HG03039 (cell line): ENCODE measurements around the gene TSSC4.

Experiments used
- ATAC-seq: cut with Tn5 transposase; IDR thresholded peaks from one replicate; pipeline ENCODE4 v1.9.1; 2021; ENCODE audit warnings: mild to moderate bottlenecking, moderate library complexity; ENCODE audit not compliant: unreplicated experiment

Gene TSSC4

GRCh38 chr11:2431395-2431794, 30.8 kb downstream of the TSSC4 start:
- no peak for ATAC-seq

GRCh38 chr11:2432171-2432621, 31.6 kb downstream of the TSSC4 start:
- no peak for ATAC-seq

GRCh38 chr11:2432628-2433071, 32.1 kb downstream of the TSSC4 start:
- no peak for ATAC-seq

- ATAC-seq = no peak
These were observed 32.8 kb downstream of the TSSC4 start for GRCh38 chr11:2433106-2433925.

GRCh38 chr11:2434008-2434407, 33.5 kb downstream of the TSSC4 start:
- ATAC-seq = no peak

GRCh38 chr11:2434506-2435255, 34.1 kb downstream of the TSSC4 start:
- no peak for ATAC-seq

- ATAC-seq = no peak
These were observed 34.9 kb downstream of the TSSC4 start for GRCh38 chr11:2435288-2436012.

- no peak for ATAC-seq
These were observed 35.5 kb downstream of the TSSC4 start for GRCh38 chr11:2436013-2436520.

GRCh38 chr11:2436521-2437031, 36.0 kb downstream of the TSSC4 start:
- ATAC-seq = no peak

GRCh38 chr11:2437516-2437915, 37.0 kb downstream of the TSSC4 start:
- ATAC-seq = no peak

- ATAC-seq = no peak
These were observed 39.3 kb downstream of the TSSC4 start for GRCh38 chr11:2439820-2440219.

GRCh38 chr11:2440646-2441045, 40.1 kb downstream of the TSSC4 start:
- ATAC-seq = no peak

- no peak for ATAC-seq
These were observed 40.6 kb downstream of the TSSC4 start for GRCh38 chr11:2441171-2441570.

GRCh38 chr11:2442589-2442988, 42.0 kb downstream of the TSSC4 start:
- no peak for ATAC-seq

GRCh38 chr11:2443406-2443805, 42.9 kb downstream of the TSSC4 start:
- no peak for ATAC-seq

GRCh38 chr11:2443881-2444820, 43.6 kb downstream of the TSSC4 start, which contains the start of gene TRPM5:
TSS of gene TRPM5 (minus strand) at chr11:2444514. CDS start at chr11:2423036, 21,478 bp downstream.
- no peak for ATAC-seq

GRCh38 chr11:2444821-2445745, 44.5 kb downstream of the TSSC4 start, which contains the start of gene KCNQ1:
TSS of gene KCNQ1 (plus strand) at chr11:2445008. CDS start at chr11:2445099, 91 bp downstream.
- ATAC-seq = no peak

- no peak for ATAC-seq
These were observed 45.4 kb downstream of the TSSC4 start for GRCh38 chr11:2445746-2446551.
